ENCODE data around the gene TFAP2C.

Gene TFAP2C

DNA sequence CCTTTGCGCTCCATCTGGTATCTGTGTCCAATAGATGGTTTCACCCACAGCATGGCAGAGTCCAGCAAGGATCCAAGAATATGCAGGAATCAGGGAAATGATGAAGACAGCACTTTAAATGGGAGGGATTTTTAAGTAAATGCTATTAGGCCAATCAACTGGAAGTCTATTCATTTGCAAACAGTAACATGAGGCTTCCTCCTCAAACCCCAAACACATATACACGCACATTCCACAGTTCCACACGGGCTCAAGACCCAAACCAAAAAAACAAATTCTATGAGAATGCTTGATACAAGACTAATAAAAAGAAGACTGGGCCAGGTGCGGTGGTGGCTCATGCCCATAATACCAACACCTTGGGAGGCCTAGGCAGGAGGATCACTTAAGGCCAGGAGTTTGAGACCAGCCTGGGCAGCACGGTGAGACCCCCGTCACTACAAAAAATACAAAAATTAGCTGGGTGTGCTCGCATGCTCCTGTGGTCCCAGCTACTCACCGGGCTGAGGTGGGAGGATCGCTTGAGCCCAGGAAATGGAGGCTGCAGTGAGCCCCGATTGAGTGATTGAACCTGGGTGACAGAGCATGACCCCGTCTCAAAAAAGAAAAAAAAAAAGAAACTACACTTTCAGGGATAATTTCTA is 21.9 kb upstream of the TFAP2C start:
- Histone ChIP-seq H2AFZ (ENCODE audit: low read depth, low read length) (no peak overlapping the region), H3K4me2 (ENCODE audit: low read length) (no peak overlapping the region), H3K4me1 (ENCODE audit: low read length) (no peaks in the 10 kb centered on the region), H3K9ac (ENCODE audit: low read length) (no peak overlapping the region), H3K9me3 (ENCODE audit: insufficient read depth, low read length) (no peaks in the 10 kb centered on the region), H3K27ac (ENCODE audit: low read length) (no peak overlapping the region), H3K79me2 (ENCODE audit: low read length) (no peaks in the 10 kb centered on the region), H3K4me3 (ENCODE audit: low read length) (no peak overlapping the region), H4K20me1 (ENCODE audit: insufficient read depth, low read length) (no peaks in the 10 kb centered on the region), H3K27me3 (ENCODE audit: low read depth, low read length) (no peaks in the 10 kb centered on the region), H3K36me3 (replicated peaks; ENCODE audit: low read depth, low read length) (no peaks in the 10 kb centered on the region)
- TF ChIP-seq, protein P1, sequence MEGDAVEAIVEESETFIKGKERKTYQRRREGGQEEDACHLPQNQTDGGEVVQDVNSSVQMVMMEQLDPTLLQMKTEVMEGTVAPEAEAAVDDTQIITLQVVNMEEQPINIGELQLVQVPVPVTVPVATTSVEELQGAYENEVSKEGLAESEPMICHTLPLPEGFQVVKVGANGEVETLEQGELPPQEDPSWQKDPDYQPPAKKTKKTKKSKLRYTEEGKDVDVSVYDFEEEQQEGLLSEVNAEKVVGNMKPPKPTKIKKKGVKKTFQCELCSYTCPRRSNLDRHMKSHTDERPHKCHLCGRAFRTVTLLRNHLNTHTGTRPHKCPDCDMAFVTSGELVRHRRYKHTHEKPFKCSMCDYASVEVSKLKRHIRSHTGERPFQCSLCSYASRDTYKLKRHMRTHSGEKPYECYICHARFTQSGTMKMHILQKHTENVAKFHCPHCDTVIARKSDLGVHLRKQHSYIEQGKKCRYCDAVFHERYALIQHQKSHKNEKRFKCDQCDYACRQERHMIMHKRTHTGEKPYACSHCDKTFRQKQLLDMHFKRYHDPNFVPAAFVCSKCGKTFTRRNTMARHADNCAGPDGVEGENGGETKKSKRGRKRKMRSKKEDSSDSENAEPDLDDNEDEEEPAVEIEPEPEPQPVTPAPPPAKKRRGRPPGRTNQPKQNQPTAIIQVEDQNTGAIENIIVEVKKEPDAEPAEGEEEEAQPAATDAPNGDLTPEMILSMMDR (IDR thresholded peaks at IDR 0.05; ENCODE audit: low read depth, low read length): no peak
- TF ChIP-seq EZH2phosphoT487 (IDR thresholded peaks at IDR 0.05; ENCODE audit: low read depth): no peak

GRCh38 chr20:56608376-56608775 is 20.7 kb upstream of the TFAP2C start:
- H3K27me3 ChIP-seq (ENCODE audit: low read depth, low read length): no peaks in the 10 kb centered on the region
- H3K9me3 ChIP-seq (ENCODE audit: insufficient read depth, low read length): no peaks in the 10 kb centered on the region
- no peaks in the 10 kb centered on the region for H3K4me1 ChIP-seq (ENCODE audit: low read length)
- no peaks in the 10 kb centered on the region for H4K20me1 ChIP-seq (ENCODE audit: insufficient read depth, low read length)
- H3K4me3 ChIP-seq (ENCODE audit: low read length): no peak overlapping the region
- no peak overlapping the region for H3K27ac ChIP-seq (ENCODE audit: low read length)
- TF ChIP-seq, protein P1 (IDR thresholded peaks at IDR 0.05; ENCODE audit: low read depth, low read length): no peak
- TF ChIP-seq EZH2phosphoT487 (IDR thresholded peaks at IDR 0.05; ENCODE audit: low read depth): no peak
- no peak overlapping the region for H3K9ac ChIP-seq (ENCODE audit: low read length)
- H3K4me2 ChIP-seq (ENCODE audit: low read length): no peak overlapping the region
- H2AFZ ChIP-seq (ENCODE audit: low read depth, low read length): no peak overlapping the region
- no peaks in the 10 kb centered on the region for H3K36me3 ChIP-seq (replicated peaks; ENCODE audit: low read depth, low read length)
- no peaks in the 10 kb centered on the region for H3K79me2 ChIP-seq (ENCODE audit: low read length)

- Histone ChIP-seq H3K4me3 (ENCODE audit: low read length) (no peak overlapping the region), H3K4me2 (ENCODE audit: low read length) (no peak overlapping the region), H3K36me3 (replicated peaks; ENCODE audit: low read depth, low read length) (no peaks in the 10 kb centered on the region), H3K79me2 (ENCODE audit: low read length) (no peaks in the 10 kb centered on the region), H2AFZ (ENCODE audit: low read depth, low read length) (no peak overlapping the region), H4K20me1 (ENCODE audit: insufficient read depth, low read length) (no peaks in the 10 kb centered on the region), H3K9ac (ENCODE audit: low read length) (no peak overlapping the region), H3K27me3 (ENCODE audit: low read depth, low read length) (no peaks in the 10 kb centered on the region), H3K9me3 (ENCODE audit: insufficient read depth, low read length) (no peaks in the 10 kb centered on the region), H3K27ac (ENCODE audit: low read length) (no peak overlapping the region), H3K4me1 (ENCODE audit: low read length) (no peaks in the 10 kb centered on the region)
- TF ChIP-seq, protein P1 (IDR thresholded peaks at IDR 0.05; ENCODE audit: low read depth, low read length): no peak
- no peak for TF ChIP-seq EZH2phosphoT487 (IDR thresholded peaks at IDR 0.05; ENCODE audit: low read depth)
These were observed 19.8 kb upstream of the TFAP2C start for GRCh38 chr20:56609321-56609720.

DNA sequence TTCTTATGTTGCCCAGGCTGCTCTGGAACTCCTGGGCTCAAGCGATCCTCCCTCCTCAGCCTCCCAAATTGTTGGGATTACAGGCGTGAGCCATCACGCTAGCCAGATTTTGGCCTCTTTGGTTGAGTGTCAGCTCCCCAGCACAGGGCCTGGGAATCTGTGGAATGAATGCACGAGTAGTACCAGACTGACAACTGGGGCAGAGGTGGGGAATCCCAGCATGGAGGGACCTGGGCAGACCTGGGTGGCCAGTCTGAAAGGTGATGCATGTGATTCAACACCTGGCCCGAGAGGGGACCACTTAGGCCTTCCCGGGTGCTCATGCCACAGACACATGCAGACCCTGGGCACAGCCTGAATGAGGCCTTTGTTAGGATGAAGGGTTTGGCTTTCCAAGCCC is 19.0 kb upstream of the TFAP2C start:
- Histone ChIP-seq H3K36me3 (replicated peaks; ENCODE audit: low read depth, low read length) (no peaks in the 10 kb centered on the region), H2AFZ (ENCODE audit: low read depth, low read length) (no peak overlapping the region), H3K79me2 (ENCODE audit: low read length) (no peaks in the 10 kb centered on the region), H4K20me1 (ENCODE audit: insufficient read depth, low read length) (no peaks in the 10 kb centered on the region), H3K4me1 (ENCODE audit: low read length) (no peaks in the 10 kb centered on the region), H3K9ac (ENCODE audit: low read length) (no peak overlapping the region), H3K4me3 (ENCODE audit: low read length) (no peak overlapping the region), H3K27ac (ENCODE audit: low read length) (no peak overlapping the region), H3K27me3 (ENCODE audit: low read depth, low read length) (no peaks in the 10 kb centered on the region), H3K9me3 (ENCODE audit: insufficient read depth, low read length) (no peaks in the 10 kb centered on the region), H3K4me2 (ENCODE audit: low read length) (no peak overlapping the region)
- TF ChIP-seq, protein P1 (IDR thresholded peaks at IDR 0.05; ENCODE audit: low read depth, low read length): no peak
- TF ChIP-seq EZH2phosphoT487 (IDR thresholded peaks at IDR 0.05; ENCODE audit: low read depth): no peak
